ENCODE measurements around the gene MLLT1. TPM values are rescaled to one million over a fixed set of nuclear protein-coding genes. Genes with fewer than 3 reads are reported as not detected.

Gene MLLT1
- total RNA-seq, 1 donor from 2014 or later, result 59.2 TPM

DNA sequence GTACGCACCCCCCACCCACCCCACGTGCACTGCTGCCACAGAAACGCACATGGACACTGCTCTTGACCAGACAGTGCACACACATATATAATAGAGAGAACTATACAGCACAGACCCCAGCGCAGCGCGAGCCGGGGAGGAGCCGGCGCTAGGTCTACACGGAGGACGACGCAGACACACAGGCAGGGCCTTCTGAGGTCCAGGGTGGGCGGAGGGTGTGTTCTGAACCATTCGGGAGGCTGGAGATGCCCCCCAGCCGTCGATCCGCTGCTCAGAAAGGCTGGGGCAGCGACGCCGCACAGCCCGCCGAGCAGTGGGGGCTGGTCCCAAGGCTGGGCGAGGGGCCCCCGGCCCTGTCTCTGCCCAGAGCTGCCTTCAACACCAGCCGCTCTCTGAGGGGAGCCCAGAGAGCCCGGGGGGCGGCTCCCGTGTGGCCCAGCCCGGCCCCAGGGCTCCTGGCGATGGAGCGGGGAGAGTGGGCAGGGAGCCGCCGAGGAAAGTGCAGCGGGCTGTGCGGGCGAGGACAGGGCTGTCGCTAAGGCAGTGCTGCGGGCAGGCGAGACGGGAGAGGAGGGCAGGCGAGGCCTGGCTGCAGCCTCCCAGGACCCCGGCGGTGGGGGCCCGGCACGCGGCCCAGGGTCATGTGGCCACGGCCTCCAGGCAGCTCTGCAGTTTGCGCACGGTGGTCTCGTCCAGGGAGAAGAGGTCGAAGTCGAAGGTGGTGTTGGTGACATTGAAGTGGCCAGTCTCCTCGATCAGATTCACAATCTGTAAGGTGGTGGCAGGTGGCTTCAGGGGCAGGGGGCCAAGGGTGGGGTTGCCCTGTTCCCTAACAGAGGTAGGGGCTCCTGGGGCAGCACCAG, 67.1 kb downstream of the MLLT1 start:
- Mint-ChIP-seq H3K4me3 (ENCODE audit: unreplicated experiment) (peak overlapping the region; percentile 42), H3K36me3 (ENCODE audit: low read depth, unreplicated experiment) (peaks cover 7% of the 10 kb centered on the region), H3K9me3 (ENCODE audit: unreplicated experiment) (no peaks in the 10 kb centered on the region), H3K27me3 (ENCODE audit: unreplicated experiment) (peaks cover 8% of the 10 kb centered on the region), H3K4me1 (ENCODE audit: unreplicated experiment) (no peaks in the 10 kb centered on the region), H3K27ac (ENCODE audit: unreplicated experiment) (no peak overlapping the region)
- no peak for DNase-seq (ENCODE audit: low spot score)
- TF ChIP-seq, protein P1, sequence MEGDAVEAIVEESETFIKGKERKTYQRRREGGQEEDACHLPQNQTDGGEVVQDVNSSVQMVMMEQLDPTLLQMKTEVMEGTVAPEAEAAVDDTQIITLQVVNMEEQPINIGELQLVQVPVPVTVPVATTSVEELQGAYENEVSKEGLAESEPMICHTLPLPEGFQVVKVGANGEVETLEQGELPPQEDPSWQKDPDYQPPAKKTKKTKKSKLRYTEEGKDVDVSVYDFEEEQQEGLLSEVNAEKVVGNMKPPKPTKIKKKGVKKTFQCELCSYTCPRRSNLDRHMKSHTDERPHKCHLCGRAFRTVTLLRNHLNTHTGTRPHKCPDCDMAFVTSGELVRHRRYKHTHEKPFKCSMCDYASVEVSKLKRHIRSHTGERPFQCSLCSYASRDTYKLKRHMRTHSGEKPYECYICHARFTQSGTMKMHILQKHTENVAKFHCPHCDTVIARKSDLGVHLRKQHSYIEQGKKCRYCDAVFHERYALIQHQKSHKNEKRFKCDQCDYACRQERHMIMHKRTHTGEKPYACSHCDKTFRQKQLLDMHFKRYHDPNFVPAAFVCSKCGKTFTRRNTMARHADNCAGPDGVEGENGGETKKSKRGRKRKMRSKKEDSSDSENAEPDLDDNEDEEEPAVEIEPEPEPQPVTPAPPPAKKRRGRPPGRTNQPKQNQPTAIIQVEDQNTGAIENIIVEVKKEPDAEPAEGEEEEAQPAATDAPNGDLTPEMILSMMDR (IDR thresholded peaks at IDR 0.05; ENCODE audit: unreplicated experiment), result no peak

DNA sequence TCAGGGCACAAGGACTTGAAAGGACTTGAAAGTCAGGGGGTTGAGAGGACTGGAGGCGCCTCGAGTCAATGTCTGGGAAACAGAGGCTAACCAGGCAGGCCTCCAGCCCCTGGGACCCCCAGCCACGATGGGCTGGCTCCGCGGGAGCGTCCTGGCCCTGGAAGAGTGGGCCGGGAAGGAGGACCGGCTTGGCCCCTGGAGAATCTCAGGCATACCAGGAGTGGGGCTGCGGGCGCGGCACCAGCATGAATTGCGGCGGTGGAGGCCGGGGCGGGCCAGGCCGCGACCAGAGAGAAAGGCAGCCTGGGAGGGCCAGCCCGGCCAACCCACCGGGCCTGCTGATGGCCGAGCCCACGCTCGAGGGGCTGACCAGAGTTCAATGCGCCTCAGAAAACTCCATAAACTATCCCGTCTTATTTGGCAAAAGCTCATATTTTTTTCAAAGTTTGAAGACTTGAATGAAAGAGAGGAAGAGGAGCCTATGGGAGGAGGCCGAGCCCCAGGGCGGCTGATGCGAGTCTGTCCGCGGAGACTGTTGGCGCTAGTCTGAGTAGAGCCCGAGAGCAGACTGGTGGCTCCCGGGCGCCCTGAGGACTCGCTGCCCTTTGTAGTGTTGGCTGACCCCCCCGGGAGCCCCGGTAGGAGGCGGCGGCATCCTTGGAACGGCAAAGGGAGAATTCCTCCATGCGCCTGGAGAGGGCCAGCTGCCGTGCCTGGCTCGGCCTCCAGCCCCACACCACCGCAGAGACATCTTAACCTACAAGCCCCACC, 68.0 kb downstream of the MLLT1 start:
- no peaks in the 10 kb centered on the region for H3K9me3 Mint-ChIP-seq (ENCODE audit: unreplicated experiment)
- H3K27me3 Mint-ChIP-seq (ENCODE audit: unreplicated experiment), result peaks cover 8% of the 10 kb centered on the region
- TF ChIP-seq, protein P1 (IDR thresholded peaks at IDR 0.05; ENCODE audit: unreplicated experiment), result no peak
- H3K27ac Mint-ChIP-seq (ENCODE audit: unreplicated experiment), result no peak overlapping the region
- no peak for DNase-seq (ENCODE audit: low spot score)
- no peaks in the 10 kb centered on the region for H3K4me1 Mint-ChIP-seq (ENCODE audit: unreplicated experiment)
- H3K36me3 Mint-ChIP-seq (ENCODE audit: low read depth, unreplicated experiment), result peaks cover 7% of the 10 kb centered on the region
- H3K4me3 Mint-ChIP-seq (ENCODE audit: unreplicated experiment), result peak overlapping the region; percentile 42

DNA sequence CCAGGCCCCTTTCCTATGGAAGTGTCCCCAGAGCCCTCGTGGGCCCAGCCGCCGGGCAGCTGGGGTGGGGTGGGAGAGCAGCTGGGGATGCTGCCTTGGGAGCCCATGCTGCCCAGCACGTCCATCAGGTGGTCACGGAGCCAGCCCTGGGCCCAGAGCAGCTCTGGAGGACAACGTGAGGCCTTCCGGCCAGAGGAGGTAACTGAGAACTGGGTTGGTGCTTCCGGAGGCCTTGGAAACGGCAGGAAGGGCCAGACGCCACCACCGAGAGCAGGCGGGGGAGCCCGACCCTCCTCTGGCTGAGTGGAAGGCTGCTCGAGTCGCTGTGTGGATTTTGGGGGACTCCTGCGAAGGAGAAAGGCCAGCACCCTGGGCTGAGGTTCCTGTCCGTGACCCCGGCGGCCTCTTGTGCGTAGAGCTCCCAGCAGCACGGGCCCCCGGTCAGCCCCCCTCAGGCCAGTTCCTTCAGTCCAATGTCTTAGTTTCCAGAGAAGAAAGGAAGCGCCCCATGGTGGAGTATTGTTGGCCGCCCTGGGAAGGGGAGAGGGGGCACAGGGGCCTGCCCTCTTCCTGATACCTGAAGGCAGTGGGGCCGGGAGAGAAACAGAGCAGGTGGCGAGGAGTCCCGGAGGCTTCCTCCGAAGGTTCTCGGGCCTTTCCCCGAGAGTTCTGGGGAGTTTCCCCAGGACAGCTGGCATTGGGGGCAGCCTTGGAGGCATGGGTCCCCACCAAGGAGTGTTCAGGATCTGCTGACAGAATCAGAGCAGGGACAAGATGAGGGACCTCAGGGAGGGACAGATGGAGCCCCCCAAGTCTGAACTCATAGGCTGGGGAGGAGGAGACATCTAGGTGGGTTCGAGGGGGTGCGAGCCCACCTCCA, 68.8 kb downstream of the MLLT1 start:
- H3K27ac Mint-ChIP-seq (ENCODE audit: unreplicated experiment), result no peak overlapping the region
- TF ChIP-seq, protein P1 (IDR thresholded peaks at IDR 0.05; ENCODE audit: unreplicated experiment), result no peak

DNA sequence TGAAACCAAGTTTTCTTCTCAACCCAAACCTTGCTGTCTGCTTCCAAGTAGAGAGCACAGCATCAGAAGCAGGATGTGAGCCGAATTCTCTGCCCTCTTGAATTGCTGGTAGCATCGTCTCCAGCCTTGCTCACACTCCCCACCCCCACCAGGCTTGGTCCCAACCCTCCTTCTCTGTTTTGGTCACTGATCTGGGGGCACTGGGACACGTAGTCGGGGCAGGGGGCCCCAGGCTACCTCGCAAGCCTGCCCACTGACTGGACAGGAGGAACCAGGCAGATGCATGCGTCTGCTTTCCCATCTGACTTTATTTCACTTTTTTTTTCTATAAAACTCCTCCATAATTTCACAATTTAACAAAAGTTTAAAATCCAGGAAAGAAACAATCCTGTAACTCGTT, 69.7 kb downstream of the MLLT1 start:
- DNase-seq (ENCODE audit: low spot score), result no peak
- Mint-ChIP-seq H3K27ac (ENCODE audit: unreplicated experiment) (peak overlapping the region; percentile 51), H3K9me3 (ENCODE audit: unreplicated experiment) (no peaks in the 10 kb centered on the region), H3K27me3 (ENCODE audit: unreplicated experiment) (peaks cover 8% of the 10 kb centered on the region), H3K36me3 (ENCODE audit: low read depth, unreplicated experiment) (peaks cover 7% of the 10 kb centered on the region), H3K4me1 (ENCODE audit: unreplicated experiment) (no peaks in the 10 kb centered on the region), H3K4me3 (ENCODE audit: unreplicated experiment) (no peak overlapping the region)
- TF ChIP-seq, protein P1 (IDR thresholded peaks at IDR 0.05; ENCODE audit: unreplicated experiment), result no peak

More for the DNA sequence above, 68.8 kb downstream of the MLLT1 start:
- DNase-seq (ENCODE audit: low spot score), result no peak
- Mint-ChIP-seq H3K4me3 (ENCODE audit: unreplicated experiment) (no peak overlapping the region), H3K9me3 (ENCODE audit: unreplicated experiment) (no peaks in the 10 kb centered on the region), H3K36me3 (ENCODE audit: low read depth, unreplicated experiment) (peaks cover 7% of the 10 kb centered on the region), H3K27me3 (ENCODE audit: unreplicated experiment) (peaks cover 8% of the 10 kb centered on the region), H3K4me1 (ENCODE audit: unreplicated experiment) (no peaks in the 10 kb centered on the region)
